NCI-H187 treated with DMSO at 0.1 percent for 48 hours (cell line): ENCODE data around the gene MTOR.
"Not testable (repeated sequence)": the region's sequence is repeated elsewhere in the genome, so short reads cannot be mapped to it uniquely, and the experiment has no call there.

Experiments
- DNase-seq: peaks from one replicate; lab custom pipeline; 2025; lab: John Stamatoyannopoulos, UW

MTOR gene

DNA sequence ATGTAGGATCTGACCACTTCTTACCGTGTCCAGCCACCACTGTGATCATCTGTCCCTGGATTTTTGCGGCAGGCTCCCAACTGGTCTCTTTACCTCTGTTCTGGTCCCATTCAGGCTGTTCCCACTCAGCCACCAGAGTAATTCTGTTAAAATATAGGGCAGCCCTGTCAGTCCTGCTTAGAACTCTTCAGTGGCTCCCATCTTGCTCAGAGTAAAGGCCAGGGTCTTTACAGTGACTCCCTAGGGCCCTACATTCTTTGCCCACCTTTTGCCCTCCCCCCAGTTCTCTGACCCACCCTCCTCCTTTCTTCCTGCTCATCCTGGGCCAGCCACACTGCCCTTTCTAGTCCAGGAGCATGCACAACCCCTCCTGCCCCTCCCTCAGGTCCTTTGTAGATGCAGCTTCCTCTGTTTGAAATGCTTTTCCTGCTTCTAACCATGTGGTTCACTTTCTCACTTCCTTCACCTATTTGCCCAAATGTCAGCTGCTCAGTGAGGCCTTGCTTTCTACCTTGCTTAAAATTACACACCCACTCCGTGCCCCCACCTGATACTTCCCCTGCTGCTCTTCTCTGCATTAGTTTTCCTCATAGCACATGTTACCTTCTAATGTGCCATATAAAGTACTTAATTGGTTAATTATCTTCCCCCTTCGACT lies 18.5 kb upstream of the MTOR start:
- DNase-seq, result no peak

DNA sequence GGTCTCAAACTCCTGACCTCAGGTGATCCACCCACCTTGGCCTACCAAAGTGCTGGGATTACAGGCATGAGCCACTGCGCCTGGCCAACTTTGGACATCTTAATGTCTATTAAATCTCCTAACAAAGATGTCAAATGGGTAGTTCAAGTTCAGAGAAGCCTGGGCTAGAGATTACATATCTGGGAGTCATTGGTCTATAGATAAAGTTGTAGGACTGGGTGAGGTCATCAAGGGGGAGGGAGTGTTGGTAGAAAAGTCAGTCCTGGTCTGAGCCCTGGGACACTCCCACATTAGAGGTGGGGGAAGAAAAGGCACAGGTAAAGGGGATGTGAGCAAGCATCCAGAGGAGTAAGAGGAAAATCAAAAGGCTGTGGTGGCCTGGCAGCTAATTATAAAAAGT lies 17.3 kb upstream of the MTOR start:
- DNase-seq, result no peak

DNA sequence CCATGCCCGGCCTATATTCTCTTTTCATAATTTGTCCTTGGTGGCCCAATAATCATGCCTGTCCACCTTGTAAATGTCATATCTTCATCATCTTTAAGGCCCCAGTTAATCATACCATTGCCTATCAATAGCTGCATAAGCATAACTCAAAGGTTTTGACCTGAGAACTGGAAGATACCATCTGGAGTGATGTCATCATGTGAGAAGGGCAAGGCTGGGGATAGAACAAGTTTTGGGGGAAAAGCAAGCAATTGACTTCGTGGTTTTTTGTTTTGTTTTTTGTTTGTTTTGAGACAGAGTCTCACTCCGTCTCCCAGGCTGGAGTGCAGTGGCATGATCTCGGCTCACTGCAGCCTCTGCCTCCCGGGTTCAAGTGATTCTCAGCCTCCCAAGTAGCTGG lies 16.8 kb upstream of the MTOR start:
- no peak for DNase-seq

DNA sequence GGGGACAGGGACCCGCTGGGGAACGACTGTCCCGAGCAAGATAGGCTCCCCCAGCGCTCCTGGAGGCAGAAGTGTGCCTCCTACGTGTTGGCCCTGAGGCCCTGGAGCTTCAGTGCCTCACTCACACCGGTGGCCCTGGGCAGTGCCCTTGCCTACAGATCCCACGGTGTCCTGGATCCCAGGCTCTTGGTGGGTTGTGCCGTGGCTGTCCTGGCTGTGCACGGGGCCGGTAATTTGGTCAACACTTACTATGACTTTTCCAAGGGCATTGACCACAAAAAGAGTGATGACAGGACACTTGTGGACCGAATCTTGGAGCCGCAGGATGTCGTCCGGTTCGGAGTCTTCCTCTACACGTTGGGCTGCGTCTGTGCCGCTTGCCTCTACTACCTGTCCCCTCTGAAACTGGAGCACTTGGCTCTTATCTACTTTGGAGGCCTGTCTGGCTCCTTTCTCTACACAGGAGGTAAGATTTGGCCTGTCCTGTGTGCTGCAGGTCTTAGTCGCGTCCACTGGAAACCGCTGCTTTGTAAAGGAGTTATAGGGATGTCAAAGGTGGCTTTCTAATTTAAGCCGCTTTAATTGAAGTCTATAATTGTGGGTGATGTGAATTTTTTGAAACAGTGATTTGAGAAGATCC lies 11.4 kb upstream of the MTOR start:
- DNase-seq, result no peak

DNA sequence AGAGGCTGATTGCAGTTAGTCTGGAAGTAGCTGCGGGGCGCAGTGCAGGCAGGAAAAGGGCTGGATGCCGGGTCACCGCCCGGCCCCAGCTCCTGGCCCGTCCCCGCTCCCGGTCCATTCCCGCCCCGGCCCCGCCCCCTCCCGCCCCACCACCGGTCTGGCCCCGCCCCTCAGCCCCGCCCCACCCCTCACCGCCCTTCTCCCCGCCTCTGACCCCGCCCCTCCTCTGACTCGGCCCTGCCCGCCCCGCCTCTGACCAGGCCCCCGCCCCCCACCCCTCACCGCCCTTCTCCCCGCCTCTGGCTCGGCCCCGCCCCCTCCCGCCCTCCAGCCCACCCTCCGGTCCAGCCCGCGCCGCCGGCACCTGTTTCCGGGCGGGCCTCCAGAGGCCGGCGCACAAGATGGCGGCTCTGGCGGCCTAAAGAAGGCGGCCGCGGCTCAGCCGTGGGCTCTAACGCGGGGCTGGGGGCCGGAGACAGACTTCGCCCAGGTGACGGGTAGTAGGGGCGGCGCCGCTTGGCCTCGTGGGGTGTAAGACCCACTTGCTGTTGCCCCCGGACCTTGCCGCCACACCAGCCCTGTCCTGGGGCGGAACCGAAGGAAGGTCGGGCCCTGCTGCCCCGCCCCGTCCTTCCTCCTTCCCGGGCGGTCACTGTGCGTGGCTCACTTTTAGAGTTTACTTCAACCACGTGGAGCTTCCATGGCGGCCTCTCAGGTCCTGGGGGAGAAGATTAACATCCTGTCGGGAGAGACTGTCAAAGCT lies 10.7 kb upstream of the MTOR start, which contains the start of gene UBIAD1:
Gene UBIAD1, plus strand, starts transcription at position 367 of the 763 bp plus-strand sequence. Its CDS starts 334 bp downstream, at position 701.
- peak; percentile 23 for DNase-seq

DNA sequence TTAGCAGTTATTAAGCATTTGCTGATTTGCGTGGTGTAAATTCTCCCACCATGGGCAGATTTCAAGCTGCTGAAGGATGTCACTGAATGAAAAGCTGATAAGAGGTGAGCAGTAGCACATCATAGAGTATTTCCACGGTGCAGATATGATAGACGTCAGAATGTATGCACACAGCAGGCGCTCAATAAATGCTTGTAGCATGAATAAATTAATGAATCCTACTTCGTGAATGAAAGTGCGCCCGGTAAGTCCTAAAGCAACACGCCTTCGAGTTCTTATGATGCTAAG lies 10.1 kb upstream of the MTOR start:
- no peak for DNase-seq

DNA sequence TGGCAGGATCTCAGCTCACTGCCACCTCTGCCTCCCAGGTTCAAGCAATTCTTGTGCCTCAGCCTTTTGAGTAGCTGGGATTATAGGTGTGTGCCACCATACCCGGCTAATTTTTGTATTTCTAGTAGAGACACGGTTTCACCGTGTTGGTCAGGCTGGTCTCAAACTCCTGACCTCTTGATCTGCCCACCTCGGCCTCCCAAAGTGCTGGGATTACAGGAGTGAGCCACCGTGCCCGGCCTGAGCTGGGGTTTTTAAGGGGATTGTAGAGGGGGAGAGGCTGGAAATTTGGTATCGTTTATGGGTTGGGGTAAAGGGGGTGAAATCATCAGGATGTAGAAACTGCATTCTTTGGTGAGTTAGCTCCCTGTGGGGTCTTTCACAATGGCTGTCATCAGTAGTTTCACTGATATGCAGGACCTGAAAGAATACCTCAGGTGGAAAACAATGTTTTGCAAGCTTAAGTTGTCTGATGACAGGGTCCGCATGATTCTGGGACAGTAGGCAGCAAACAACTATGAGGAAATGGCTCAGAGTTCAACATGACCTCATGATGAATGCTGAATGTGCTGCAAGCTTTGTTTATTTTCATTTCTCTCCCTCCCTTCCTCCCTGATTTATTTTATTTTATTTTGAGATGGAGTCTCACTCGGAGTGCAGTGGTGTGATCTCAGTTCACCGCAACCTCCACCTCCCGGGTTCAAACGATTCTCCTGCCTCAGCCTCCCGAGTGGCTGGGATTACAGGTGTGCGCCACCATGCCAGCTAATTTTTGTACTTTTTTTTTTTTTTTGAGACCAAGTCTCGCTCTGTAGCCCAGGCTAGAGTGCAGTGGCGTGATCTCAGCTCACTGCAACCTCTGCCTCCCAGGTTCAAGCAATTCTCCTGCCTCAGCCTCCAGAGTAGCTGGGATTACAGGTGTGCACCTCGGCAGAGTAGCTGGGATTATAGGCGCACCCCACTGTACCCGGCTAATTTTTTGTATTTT lies 5.3 kb upstream of the MTOR start:
- DNase-seq, result not testable (repeated sequence)

DNA sequence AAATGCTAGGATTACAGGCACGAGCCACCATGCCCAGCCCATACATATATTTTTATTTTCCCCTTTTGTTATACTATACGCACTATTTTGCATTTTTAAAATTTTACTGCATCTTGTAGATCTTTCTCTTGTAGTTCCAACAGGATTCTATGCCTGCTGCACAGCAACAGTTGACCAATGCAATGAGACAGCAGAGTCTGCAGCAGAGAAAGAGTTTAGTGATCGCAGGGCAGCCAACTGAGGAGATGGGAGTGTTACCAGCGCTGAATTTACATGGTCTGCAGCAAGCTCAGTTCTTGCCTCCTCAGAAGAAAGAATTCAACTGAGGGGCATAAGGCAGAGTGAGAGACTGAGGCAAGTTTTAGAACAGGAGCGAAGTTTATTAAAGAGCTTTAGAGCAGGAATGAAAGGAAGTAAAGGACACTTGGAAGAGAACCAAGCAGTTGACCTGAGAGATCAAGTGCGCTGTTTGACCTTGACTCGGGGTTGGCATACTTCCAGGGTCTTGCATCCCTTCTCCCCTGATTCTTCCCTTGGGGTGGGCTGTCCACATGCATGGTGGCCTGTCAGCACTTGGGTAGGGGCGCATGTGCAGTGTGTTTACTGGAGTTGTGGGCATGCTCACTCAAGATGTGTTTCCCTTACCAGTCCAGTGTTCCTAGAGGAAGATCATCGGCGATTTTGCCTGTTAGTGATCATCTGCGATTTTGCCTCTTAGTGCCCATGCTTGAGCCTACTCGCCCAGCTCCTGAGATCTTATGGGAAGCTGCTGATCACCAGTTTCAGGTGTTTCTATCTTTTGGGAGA lies 4.1 kb upstream of the MTOR start:
- no peak for DNase-seq

DNA sequence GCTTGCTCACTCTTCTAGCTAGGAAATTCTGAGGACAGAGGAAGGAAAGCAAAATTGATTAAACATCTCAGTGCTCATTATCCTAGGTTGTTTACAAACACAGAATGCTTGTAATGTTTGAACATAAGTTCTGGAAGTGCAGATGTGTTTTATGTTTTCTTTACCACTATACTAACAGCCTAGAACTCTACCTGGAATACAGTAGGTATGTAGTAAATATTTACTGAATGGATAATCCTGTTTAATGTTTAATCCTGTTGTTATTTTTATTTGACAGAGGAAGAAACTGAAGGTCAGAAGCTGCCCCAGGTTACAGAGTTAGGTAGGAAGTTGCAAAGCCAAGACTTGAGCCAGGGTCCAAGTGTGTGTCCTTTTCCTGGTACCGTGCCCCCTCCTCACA lies 6.1 kb downstream of the MTOR start:
- no peak for DNase-seq

DNA sequence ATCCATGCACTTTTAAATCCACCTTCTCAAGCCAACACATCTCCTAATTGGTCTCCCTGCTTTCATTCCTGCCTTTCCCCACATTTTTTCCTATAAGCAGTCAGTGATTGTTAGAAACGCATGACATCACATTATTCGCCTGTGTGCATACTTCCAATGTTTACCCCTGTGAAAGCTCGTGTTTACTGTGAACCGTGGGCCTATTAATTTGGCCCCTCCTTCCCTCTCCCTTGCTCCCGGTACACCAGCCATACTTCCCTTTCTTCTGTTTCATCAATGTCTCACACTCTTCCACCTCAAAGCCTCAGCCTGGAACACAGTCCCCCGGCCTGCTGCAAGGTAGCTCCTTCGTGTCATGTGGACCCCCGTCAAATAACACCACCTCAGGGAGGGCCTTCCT lies 9.1 kb downstream of the MTOR start:
- DNase-seq, result no peak

DNA sequence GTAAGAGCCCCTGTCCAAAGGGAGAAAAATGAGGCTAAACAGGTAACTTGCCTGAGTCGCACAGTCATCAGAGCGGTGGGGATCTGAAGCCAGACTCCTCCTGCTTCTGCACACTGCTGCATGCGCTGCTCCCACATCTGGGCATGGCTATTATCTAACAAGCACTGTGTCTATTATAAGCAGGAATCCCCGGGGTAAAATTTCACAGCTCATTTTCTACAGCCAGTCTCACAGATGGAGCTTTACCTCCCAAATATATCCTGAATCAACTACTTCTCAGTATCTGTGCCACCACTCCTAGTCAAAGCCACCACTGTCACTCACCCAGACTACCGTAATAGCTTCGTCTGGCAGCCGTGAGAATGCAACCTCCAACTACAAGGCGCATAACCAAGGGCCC lies 9.8 kb downstream of the MTOR start:
- no peak for DNase-seq

DNA sequence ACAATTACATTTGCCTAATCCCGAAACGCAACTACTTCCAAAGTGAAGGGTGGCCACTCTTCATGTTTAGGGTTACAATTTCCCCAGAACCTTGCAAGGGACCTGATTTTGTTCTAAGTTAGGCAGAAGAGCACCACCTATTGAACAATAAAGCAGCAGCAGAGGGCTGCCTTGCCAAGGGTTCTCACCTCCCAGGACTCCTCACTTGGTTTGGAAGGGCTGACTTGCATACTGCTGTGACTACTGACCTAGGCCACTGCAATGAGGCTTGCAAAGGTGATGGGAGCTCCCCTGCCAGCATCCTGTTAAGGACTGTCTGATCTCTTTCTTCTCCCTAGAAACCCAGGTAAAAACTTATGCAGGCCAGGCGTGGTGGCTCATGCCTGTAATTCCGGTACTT lies 14.2 kb downstream of the MTOR start:
- DNase-seq, result no peak

DNA sequence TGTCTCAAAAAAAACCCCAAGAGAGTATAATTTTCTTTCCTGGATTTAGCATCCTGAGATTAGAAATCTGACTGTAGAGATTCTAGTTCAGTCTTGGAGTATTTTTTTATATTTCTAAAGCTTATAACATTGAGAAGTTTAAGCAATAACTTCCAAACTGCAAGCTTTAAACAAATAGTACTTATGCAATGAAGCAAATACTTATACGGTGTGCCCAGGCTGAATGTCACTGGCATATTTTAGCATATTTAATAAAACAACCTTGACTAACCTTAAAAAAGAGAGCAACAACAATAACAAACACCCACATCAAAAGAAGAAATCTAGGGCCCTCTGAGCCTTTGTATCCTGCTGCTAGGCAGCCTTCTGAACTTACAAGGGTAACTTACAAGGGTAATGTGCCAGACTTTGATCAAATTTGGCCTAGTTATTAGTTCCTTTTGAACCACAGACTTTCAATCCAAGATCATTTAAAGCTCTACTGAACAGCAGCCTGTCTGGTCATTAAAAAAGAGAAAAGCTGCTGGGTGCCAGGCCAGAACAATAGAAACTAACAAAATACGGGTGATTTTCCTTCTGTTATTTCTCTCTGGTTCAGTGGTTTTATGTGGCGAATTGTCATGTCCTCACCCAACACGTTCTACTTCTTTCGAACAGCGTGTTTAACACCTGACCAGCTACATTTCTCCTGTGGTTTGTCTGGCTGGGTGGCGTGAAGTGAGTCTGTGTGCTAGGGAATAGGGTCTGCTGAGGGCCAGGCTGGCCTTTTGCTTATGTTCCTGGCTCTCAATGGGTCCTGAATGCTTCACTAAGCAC lies 16.2 kb downstream of the MTOR start:
- DNase-seq, result no peak

DNA sequence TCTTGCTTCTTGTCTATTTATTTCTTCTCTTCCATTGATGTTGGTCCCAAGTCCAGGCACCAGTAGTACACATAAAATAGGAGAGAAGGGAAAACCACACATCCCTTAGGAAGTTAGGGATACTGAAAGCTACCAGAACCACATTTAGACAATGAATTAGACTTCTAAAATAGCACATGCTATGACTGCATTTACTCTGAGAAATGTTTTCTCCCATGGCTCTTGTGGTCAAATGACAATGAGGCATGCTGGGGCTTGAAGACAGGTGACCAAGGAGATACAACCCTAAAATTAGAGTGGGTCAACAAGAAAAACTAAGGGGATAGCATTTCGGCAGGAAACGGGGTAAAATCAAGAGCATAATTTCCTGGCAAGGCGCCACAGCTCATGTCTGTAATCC lies 17.1 kb downstream of the MTOR start:
- no peak for DNase-seq

DNA sequence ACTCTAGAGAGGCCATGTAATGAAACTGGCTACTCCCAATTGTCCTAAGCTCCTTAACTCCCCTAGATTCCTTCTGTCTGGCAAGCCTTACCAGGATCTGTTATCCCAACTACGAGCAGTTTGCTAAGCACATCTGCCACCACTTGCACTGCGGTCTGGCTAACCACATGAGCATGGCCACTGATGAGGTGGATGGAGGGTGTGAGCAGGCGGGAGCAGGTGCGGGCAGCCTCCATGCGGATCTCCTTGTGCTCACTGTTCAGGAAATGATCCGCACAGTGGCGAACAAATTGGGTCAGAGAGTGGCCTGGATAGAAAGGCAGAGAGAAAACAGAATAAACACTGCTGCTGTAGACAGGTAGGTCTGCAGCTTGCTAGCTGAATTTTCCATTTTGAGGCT lies 24.0 kb downstream of the MTOR start:
- no peak for DNase-seq

DNA sequence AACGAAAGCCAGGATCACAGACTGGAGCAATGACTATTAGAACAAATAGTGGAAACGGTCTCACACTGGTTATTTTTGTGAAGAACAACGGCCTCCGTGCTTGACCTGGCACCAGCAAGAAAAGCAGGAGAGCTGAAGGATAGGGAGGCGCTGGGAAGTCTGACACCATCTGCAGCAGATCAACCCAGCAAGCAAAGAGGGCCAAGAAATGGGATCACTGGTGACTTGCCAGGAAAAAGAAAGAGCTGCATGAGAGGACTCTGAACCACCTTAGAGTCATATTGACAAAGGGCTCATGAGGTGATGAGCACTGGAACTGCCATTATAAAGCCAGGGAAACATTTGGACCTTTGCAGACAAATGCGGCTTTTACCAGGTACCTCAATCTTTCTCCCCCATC lies 25.0 kb downstream of the MTOR start:
- DNase-seq, result no peak

DNA sequence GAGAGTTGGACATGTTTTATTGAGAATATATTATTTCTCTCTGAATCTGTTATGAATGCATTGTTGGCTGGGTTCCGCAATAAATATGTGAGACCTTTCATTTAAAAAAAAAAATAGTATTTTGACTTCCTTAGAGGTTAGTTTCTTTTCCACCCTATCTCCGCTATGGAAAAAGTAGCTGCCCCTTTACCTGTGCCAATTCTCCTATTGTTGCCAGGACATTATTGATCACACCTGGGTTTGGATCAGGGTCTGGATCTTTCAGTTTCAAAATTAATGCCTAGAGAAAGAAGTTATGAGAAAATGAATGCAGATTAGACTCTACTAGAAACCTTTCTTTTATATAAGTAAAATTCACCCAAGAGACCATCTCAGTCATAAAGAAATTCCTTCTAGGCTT lies 29.1 kb downstream of the MTOR start:
- no peak for DNase-seq

DNA sequence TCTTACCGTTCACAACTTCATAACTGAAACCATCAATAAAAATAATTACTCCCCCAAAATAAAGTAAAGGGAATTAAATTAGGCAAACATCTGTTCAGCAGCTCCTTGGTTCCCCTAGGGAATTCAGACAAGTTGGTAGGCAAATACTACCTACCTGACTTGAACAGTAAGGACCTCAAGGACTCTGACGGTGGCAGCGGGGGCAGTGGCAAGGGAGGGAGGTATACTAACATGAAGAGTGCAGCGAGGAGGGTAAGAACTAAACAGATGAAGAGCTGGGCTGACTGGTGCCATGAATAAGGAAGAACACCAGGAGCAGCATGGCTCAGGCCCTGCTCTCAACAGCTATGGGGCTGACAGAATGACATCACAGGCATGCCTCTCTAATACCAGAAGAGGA lies 33.1 kb downstream of the MTOR start:
- DNase-seq, result no peak

DNA sequence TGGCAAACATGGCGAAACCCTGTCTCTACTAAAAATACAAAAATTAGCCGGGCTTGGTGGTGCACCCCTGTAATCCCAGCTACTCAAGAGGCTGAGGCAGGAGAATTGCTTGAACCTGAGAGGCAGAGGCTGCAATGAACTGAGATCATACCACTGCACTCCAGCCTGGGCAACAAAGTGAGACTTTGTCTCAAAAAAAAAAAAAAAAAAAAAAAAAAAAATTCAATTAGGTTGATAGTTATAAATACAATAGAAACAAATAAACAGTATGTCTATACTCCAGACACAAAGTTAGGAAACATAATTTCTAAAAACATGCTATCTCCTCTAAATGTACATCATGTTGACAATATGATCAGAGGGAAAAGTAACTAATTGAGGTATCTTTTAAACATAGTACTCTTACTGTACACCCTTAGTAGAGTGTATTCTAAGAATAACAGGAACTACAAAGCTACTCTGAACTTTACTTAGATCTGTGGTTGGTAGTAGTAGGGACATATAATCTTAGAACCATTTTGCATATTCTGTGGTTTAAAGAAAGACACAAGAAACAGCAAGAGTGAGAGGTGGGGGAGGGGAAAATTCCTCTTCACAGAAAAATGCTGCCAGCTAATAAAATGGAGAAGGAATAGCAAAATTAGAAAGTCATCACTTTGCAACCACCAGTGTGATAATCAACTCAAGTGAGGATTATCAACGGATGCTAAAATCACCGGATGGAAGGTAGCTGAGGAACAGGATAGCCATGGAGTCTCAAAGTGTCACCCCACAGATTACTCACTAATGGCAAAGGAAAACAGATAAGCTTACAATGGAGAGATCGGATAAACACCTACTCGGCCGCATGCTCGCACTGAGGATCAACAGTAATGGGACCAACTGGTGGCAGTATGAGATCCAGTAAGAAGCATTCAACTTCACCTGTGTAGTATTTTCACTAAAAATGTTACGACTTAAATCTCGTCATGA lies 35.0 kb downstream of the MTOR start:
- DNase-seq, result no peak
